HepG2 (cell line): ENCODE data around the gene PWP1. TPM values are rescaled to one million over a fixed set of nuclear protein-coding genes. Genes with fewer than 3 reads are reported as not detected.
A peak's percentile ranks its signal among the peaks of the same experiment; 100 is the strongest.

Experiments used
- KLF15 ChIP-seq: sonication (generic); formaldehyde crosslinking; IDR thresholded peaks from 2 replicates; pipeline ENCODE4 v1.8.1; 2023; ENCODE audit warnings: borderline replicate concordance, mild to moderate bottlenecking, inconsistent platforms, missing genetic modification reagents, mixed read lengths
- PCBP1 ChIP-seq: fragments of 200-400 bp; formaldehyde crosslinking; IDR thresholded peaks from 2 replicates; pipeline ENCODE4 v1.6.1; 2017; ENCODE audit warnings: mild to moderate bottlenecking, low read depth, low read length, borderline replicate concordance
- SIN3A ChIP-seq: IDR thresholded peaks from 2 replicates; pipeline ENCODE4 v1.6.1; 2011; ENCODE audit warnings: low read depth, mild to moderate bottlenecking, control low read depth, low read length, borderline replicate concordance
- SOX5 ChIP-seq: IDR thresholded peaks from 2 replicates; pipeline ENCODE4 v1.6.1; 2016; ENCODE audit warnings: borderline replicate concordance
- SP4 ChIP-seq: sonication (generic); formaldehyde crosslinking; IDR thresholded peaks from 2 replicates; pipeline ENCODE4 v1.8.1; 2023; ENCODE audit warnings: mild to moderate bottlenecking, missing genetic modification reagents
- SP5 ChIP-seq: IDR thresholded peaks from 2 replicates; pipeline ENCODE4 v1.6.1; 2016; ENCODE audit warnings: low read depth, borderline replicate concordance
- ZFP90 ChIP-seq: sonication (generic); formaldehyde crosslinking; IDR thresholded peaks from 2 replicates; pipeline ENCODE4 v1.8.0; 2022; ENCODE audit warnings: missing genetic modification reagents, mild to moderate bottlenecking, inconsistent platforms, borderline replicate concordance
- ZNF619 ChIP-seq: sonication (generic); formaldehyde crosslinking; IDR thresholded peaks from 2 replicates; pipeline ENCODE4 v1.4.0; 2020; ENCODE audit warnings: mild to moderate bottlenecking, missing genetic modification reagents
- ZSCAN29 ChIP-seq: sonication (generic); formaldehyde crosslinking; conservative IDR thresholded peaks from 2 replicates; pipeline ENCODE4 v1.4.0; 2020; ENCODE audit warnings: mild to moderate bottlenecking, missing genetic modification reagents
- ZZZ3 ChIP-seq: sonication (generic); formaldehyde crosslinking; IDR thresholded peaks from 2 replicates; pipeline ENCODE4 v1.4.0; 2020; ENCODE audit warnings: missing genetic modification reagents, mild to moderate bottlenecking, borderline replicate concordance
- polyA plus RNA-seq, 8 experiments: library from polyadenylated mRNA; depleted of rRNA in 3 of 8; stranded (reverse) in 7 of 8; unstranded in 1 of 8; fragments of >200 nt; fragmentation: Illumina TruSeq in 4 of 8; extraction: Trizol in 4 of 8; gene quantifications; 2 replicates each; pipeline versions ENCODE4 v1.2.1 to v1.2.3, GENCODE V29; 2011 to 2016; ENCODE audit warnings: low read depth in 4 of 8, missing spikeins in 1 of 8, mixed read lengths in 1 of 8; ENCODE audit not compliant: insufficient read depth in 1 of 8
- total RNA-seq, 5 experiments: library from RNA; depleted of rRNA; stranded (reverse); fragments of >200 nt; fragmentation: Illumina TruSeq; extraction: Trizol; gene quantifications; 2 replicates each; pipeline ENCODE4 v1.2.3, GENCODE V29; 2016; ENCODE audit warnings: low read depth in 1 of 5
- TF ChIP-seq, protein P1 (sequence below): sonication (generic); formaldehyde crosslinking; IDR thresholded peaks from 2 replicates; pipeline ENCODE4 v1.4.0; 2020; ENCODE audit warnings: mild to moderate bottlenecking, missing genetic modification reagents
- TF ChIP-seq, protein P2 (sequence below): sonication (generic); formaldehyde crosslinking; IDR thresholded peaks from 2 replicates; pipeline ENCODE4 v1.4.0; 2020; ENCODE audit warnings: missing genetic modification reagents
- TF ChIP-seq, protein P3 (sequence below): sonication (generic); formaldehyde crosslinking; IDR thresholded peaks from 2 replicates; pipeline ENCODE4 v1.9.0; 2021; ENCODE audit warnings: missing genetic modification reagents, borderline replicate concordance
- TF ChIP-seq, protein P4 (sequence below), 2 experiments: fragments of 450-650 bp in 1 of 2; sonication (generic) in 1 of 2; formaldehyde crosslinking; IDR thresholded peaks; 2 replicates each; pipeline versions ENCODE4 v1.5.0 to v1.8.0; 2020 to 2022; ENCODE audit warnings: mild to moderate bottlenecking in 1 of 2, missing genetic modification reagents in 1 of 2

PWP1 gene
- total and polyA plus RNA-seq, 2 of the 13 experiments (the other 11 are each of a cell fraction or from before 2014, with no cell fraction given): 65.9 to 70.2 TPM

DNA sequence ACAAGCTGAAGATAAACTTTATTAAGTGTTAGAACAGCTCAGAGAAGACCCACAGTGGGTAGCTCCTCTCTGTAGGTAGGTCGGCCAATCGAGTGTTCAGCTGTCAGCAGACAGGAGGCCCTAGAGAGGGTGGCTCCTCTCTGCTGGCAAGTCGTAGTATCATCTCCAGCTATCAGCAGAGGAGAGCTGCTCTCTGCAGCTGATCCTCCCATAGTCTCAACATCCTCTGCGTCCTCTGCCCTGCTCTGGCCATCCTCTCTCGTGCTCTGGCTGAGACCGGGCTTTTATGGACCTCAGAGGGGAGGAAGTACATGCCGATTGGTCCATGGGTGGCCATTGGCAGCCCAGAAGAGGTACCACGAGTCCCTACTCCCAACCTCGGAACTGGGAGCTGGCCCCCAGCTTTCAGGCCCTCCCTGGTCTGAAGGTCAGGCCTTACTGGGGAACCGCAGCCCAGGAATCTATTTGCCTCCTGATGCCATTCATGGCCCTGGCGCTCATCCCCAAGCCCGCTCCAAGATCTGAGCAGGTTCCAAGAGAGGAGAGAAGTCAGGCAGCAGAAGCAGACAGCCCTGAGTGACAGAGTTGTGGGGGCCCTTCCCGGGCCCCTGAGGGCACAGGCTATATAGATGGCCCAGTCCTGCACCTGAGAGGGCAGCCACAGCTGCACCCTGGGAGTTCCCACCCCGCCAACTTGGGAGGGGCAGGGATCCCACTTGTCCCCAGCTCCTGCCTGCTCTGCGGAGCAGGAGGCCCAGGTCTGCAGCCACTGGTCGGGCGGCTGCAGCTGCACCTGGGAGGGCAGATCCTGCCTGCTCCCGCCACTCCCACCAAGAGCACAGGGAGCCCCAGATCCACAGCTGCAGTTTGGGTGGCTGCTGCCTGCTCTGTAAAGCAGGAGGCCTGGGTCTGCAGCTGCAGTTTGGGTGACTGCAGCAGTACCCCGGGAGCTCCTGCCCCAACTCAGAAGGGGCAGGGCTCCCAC is 3.5 kb upstream of the PWP1 start (continued):
- TF ChIP-seq, protein P1, sequence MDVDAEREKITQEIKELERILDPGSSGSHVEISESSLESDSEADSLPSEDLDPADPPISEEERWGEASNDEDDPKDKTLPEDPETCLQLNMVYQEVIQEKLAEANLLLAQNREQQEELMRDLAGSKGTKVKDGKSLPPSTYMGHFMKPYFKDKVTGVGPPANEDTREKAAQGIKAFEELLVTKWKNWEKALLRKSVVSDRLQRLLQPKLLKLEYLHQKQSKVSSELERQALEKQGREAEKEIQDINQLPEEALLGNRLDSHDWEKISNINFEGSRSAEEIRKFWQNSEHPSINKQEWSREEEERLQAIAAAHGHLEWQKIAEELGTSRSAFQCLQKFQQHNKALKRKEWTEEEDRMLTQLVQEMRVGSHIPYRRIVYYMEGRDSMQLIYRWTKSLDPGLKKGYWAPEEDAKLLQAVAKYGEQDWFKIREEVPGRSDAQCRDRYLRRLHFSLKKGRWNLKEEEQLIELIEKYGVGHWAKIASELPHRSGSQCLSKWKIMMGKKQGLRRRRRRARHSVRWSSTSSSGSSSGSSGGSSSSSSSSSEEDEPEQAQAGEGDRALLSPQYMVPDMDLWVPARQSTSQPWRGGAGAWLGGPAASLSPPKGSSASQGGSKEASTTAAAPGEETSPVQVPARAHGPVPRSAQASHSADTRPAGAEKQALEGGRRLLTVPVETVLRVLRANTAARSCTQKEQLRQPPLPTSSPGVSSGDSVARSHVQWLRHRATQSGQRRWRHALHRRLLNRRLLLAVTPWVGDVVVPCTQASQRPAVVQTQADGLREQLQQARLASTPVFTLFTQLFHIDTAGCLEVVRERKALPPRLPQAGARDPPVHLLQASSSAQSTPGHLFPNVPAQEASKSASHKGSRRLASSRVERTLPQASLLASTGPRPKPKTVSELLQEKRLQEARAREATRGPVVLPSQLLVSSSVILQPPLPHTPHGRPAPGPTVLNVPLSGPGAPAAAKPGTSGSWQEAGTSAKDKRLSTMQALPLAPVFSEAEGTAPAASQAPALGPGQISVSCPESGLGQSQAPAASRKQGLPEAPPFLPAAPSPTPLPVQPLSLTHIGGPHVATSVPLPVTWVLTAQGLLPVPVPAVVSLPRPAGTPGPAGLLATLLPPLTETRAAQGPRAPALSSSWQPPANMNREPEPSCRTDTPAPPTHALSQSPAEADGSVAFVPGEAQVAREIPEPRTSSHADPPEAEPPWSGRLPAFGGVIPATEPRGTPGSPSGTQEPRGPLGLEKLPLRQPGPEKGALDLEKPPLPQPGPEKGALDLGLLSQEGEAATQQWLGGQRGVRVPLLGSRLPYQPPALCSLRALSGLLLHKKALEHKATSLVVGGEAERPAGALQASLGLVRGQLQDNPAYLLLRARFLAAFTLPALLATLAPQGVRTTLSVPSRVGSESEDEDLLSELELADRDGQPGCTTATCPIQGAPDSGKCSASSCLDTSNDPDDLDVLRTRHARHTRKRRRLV: no peak
- TF ChIP-seq ZSCAN29 (0 out of 2 replicates have a peak, but pooled peaks have one; percentile 37), SIN3A (0 out of 2 replicates have a peak, but pooled peaks have one; percentile 72), SP5 (CRISPR knock-in tag) (no peak; the same call in 1 of the 2 replicates), PCBP1 (0 out of 2 replicates have a peak, but pooled peaks have one; percentile 31), SOX5 (CRISPR knock-in tag) (peak; percentile 47; the same call in 1 of the 2 replicates), ZNF619 (CRISPR knock-in tag) (no peak), SP4 (peak; percentile 43; the same call in 1 of the 2 replicates), ZFP90 (CRISPR knock-in tag) (0 out of 2 replicates have a peak, but pooled peaks have one; percentile 20), ZZZ3 (no peak), KLF15 (CRISPR knock-in tag) (no peak)
- TF ChIP-seq, protein P2, sequence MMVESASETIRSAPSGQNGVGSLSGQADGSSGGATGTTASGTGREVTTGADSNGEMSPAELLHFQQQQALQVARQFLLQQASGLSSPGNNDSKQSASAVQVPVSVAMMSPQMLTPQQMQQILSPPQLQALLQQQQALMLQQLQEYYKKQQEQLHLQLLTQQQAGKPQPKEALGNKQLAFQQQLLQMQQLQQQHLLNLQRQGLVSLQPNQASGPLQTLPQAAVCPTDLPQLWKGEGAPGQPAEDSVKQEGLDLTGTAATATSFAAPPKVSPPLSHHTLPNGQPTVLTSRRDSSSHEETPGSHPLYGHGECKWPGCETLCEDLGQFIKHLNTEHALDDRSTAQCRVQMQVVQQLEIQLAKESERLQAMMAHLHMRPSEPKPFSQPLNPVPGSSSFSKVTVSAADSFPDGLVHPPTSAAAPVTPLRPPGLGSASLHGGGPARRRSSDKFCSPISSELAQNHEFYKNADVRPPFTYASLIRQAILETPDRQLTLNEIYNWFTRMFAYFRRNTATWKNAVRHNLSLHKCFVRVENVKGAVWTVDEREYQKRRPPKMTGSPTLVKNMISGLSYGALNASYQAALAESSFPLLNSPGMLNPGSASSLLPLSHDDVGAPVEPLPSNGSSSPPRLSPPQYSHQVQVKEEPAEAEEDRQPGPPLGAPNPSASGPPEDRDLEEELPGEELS (CRISPR knock-in tag): no peak
- TF ChIP-seq, protein P3, sequence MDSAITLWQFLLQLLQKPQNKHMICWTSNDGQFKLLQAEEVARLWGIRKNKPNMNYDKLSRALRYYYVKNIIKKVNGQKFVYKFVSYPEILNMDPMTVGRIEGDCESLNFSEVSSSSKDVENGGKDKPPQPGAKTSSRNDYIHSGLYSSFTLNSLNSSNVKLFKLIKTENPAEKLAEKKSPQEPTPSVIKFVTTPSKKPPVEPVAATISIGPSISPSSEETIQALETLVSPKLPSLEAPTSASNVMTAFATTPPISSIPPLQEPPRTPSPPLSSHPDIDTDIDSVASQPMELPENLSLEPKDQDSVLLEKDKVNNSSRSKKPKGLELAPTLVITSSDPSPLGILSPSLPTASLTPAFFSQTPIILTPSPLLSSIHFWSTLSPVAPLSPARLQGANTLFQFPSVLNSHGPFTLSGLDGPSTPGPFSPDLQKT (CRISPR knock-in tag): no peak
- TF ChIP-seq, protein P4, sequence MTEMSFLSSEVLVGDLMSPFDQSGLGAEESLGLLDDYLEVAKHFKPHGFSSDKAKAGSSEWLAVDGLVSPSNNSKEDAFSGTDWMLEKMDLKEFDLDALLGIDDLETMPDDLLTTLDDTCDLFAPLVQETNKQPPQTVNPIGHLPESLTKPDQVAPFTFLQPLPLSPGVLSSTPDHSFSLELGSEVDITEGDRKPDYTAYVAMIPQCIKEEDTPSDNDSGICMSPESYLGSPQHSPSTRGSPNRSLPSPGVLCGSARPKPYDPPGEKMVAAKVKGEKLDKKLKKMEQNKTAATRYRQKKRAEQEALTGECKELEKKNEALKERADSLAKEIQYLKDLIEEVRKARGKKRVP (CRISPR knock-in tag; IDR thresholded peaks at IDR 0.05): no peak
